Activated naive CD8-positive, alpha-beta T cell treated with anti-CD3 and anti-CD28 coated beads, Interleukin-2, amount 10 ng/mL, durations not matched to agents 7 days and 5 days (primary cell): ENCODE measurements around the gene NOXO1. TPM values are rescaled to one million over a fixed set of nuclear protein-coding genes. Genes with fewer than 3 reads are reported as not detected.

Experiments
- ATAC-seq: fragments of 150-1000 bp; cut with Tn5 transposase; one replicate; pipeline ENCODE4 v1.10.0; 2021; ENCODE audit warnings: low read depth, moderate library complexity
- POLR2A ChIA-PET: fragments of 350-600 bp; sonication (Branson Sonifier 250); formaldehyde crosslinking; loops from one replicate; lab custom pipeline; 2021; ENCODE audit warnings: antibody characterized with exemption; lab: Charles Lee
- DNase-seq: peaks from one replicate; pipeline ENCODE4 v3.0.0; 2021
- H3K27ac Mint-ChIP-seq: one replicate; pipeline ENCODE4 v1.8.0; 2022; ENCODE audit warnings: mild to moderate bottlenecking, mixed read lengths
- H3K27me3 Mint-ChIP-seq: one replicate; pipeline ENCODE4 v1.8.0; 2022; ENCODE audit warnings: mild to moderate bottlenecking, moderate library complexity, mixed read lengths
- H3K36me3 Mint-ChIP-seq: one replicate; pipeline ENCODE4 v1.8.0; 2021; ENCODE audit warnings: mild to moderate bottlenecking, mixed read lengths
- H3K4me1 Mint-ChIP-seq: one replicate; pipeline ENCODE4 v1.8.0; 2021; ENCODE audit warnings: mixed read lengths
- H3K4me3 Mint-ChIP-seq: one replicate; pipeline ENCODE4 v1.8.0; 2022; ENCODE audit warnings: mild to moderate bottlenecking, moderate library complexity, mixed read lengths
- H3K9me3 Mint-ChIP-seq: one replicate; pipeline ENCODE4 v1.8.0; 2021; ENCODE audit warnings: mixed read lengths
- total RNA-seq, 2 experiments: library from RNA; stranded (reverse); gene quantifications; one replicate each; pipeline ENCODE4 v1.2.3, GENCODE V29; 2021

The NOXO1 gene
- total RNA-seq, 2 experiments from 2014 or later, result 0.58 to 1.8 TPM

GRCh38 chr16:1989209-1990100, 8.2 kb upstream of the NOXO1 start, which contains the start of gene SYNGR3:
SYNGR3 (plus strand) TSS chr16:1989970; CDS start chr16:1990103, 133 bp downstream.
- POLR2A ChIA-PET, result interaction anchor here (3.4 to 5.7 kb wide), 2 partner anchors 18 to 25 kb away, joined by 15 to 36 read pairs; partner anchors contain the start of genes RPS2 and TBL3
- Mint-ChIP-seq H3K4me1 (peaks cover 24% of the 10 kb centered on the region), H3K27me3 (peaks cover 13% of the 10 kb centered on the region), H3K9me3 (no peaks in the 10 kb centered on the region), H3K36me3 (no peaks in the 10 kb centered on the region), H3K4me3 (peak within 1 kb of the TSS; percentile 75), H3K27ac (peak within 1 kb of the TSS; percentile 67)
- peak; percentile 57 for DNase-seq
- ATAC-seq, result no peak

- peaks cover 24% of the 10 kb centered on the region for H3K4me1 Mint-ChIP-seq
- DNase-seq, result no peak
- no peak overlapping the region for H3K4me3 Mint-ChIP-seq
- no peak for ATAC-seq
- H3K27ac Mint-ChIP-seq, result no peak overlapping the region
- H3K9me3 Mint-ChIP-seq, result no peaks in the 10 kb centered on the region
- no peaks in the 10 kb centered on the region for H3K36me3 Mint-ChIP-seq
- H3K27me3 Mint-ChIP-seq, result peaks cover 25% of the 10 kb centered on the region
- POLR2A ChIA-PET, result interaction anchor here (2.0 to 5.7 kb wide), 2 partner anchors 23 kb away, joined by 8 to 36 read pairs; partner anchors contain the start of gene RPS2
These were observed 5.9 kb upstream of the NOXO1 start for GRCh38 chr16:1987198-1987597.

GRCh38 chr16:1985466-1986150, 4.3 kb upstream of the NOXO1 start:
- Mint-ChIP-seq H3K36me3 (no peaks in the 10 kb centered on the region), H3K9me3 (no peaks in the 10 kb centered on the region), H3K4me3 (peak overlapping the region; percentile 83), H3K27me3 (peaks cover 40% of the 10 kb centered on the region), H3K4me1 (peaks cover 17% of the 10 kb centered on the region), H3K27ac (no peak overlapping the region)
- POLR2A ChIA-PET, result interaction anchor here (1.0 to 8.6 kb wide), 6 partner anchors 14 to 170 kb away, joined by 3 to 50 read pairs (median 8); partner anchors contain the start of genes RNF151, RPS2, TBL3 and TRAF7
- no peak for ATAC-seq
- no peak for DNase-seq

- POLR2A ChIA-PET, result interaction anchor here (0.5 to 8.6 kb wide), 8 partner anchors 13 to 932 kb away, joined by 3 to 50 read pairs (median 6); partner anchors contain the start of genes RPS2, TBL3 and TRAF7
- H3K36me3 Mint-ChIP-seq, result no peaks in the 10 kb centered on the region
- peak; percentile 30 for ATAC-seq
These were observed 3.3 kb upstream of the NOXO1 start for GRCh38 chr16:1984347-1985225.

GRCh38 chr16:1983544-1984346, 2.5 kb upstream of the NOXO1 start, which contains the start of gene GFER:
GFER (plus strand) TSS chr16:1984193; CDS start chr16:1984219, 26 bp downstream.
- peaks cover 14% of the 10 kb centered on the region for H3K4me1 Mint-ChIP-seq
- no peaks in the 10 kb centered on the region for H3K9me3 Mint-ChIP-seq
- POLR2A ChIA-PET, result interaction anchor here (0.9 to 8.6 kb wide), 4 partner anchors 12 to 171 kb away, joined by 3 to 50 read pairs (median 5); partner anchors contain the start of genes RPS2, TBL3 and TRAF7
- no peaks in the 10 kb centered on the region for H3K36me3 Mint-ChIP-seq
- H3K4me3 Mint-ChIP-seq, result peak within 1 kb of the TSS; percentile 83
- H3K27me3 Mint-ChIP-seq, result peaks cover 35% of the 10 kb centered on the region
- H3K27ac Mint-ChIP-seq, result peak within 1 kb of the TSS; percentile 25
- DNase-seq, result peak; percentile 84
- peak; percentile 78 for ATAC-seq

More at GRCh38 chr16:1984347-1985225, 3.3 kb upstream of the NOXO1 start:
- no peaks in the 10 kb centered on the region for H3K9me3 Mint-ChIP-seq
- peaks cover 17% of the 10 kb centered on the region for H3K4me1 Mint-ChIP-seq
- peak overlapping the region; percentile 83 for H3K4me3 Mint-ChIP-seq
- peaks cover 43% of the 10 kb centered on the region for H3K27me3 Mint-ChIP-seq
- H3K27ac Mint-ChIP-seq, result peak overlapping the region; percentile 25
- DNase-seq, result no peak

GRCh38 chr16:1982991-1983543, 1.8 kb upstream of the NOXO1 start:
- Mint-ChIP-seq H3K27ac (no peak overlapping the region), H3K27me3 (peaks cover 30% of the 10 kb centered on the region), H3K9me3 (no peaks in the 10 kb centered on the region), H3K36me3 (no peaks in the 10 kb centered on the region), H3K4me3 (peak overlapping the region; percentile 73), H3K4me1 (peaks cover 12% of the 10 kb centered on the region)
- POLR2A ChIA-PET, result interaction anchor here (0.8 to 8.6 kb wide), 3 partner anchors 11 to 172 kb away, joined by 3 to 50 read pairs (median 4); partner anchors contain the start of genes RPS2, TBL3 and TRAF7
- ATAC-seq (no peak), DNase-seq (no peak)

GRCh38 chr16:1982013-1982433, 754 bp upstream of the NOXO1 start:
- ATAC-seq, result no peak
- POLR2A ChIA-PET, result interaction anchor here (0.8 to 8.6 kb wide), 4 partner anchors 10 to 173 kb away, joined by 3 to 50 read pairs (median 4); partner anchors contain the start of genes RPS2, TBL3 and TRAF7
- no peak for DNase-seq
- H3K36me3 Mint-ChIP-seq, result no peaks in the 10 kb centered on the region
- H3K9me3 Mint-ChIP-seq, result no peaks in the 10 kb centered on the region
- peaks cover 30% of the 10 kb centered on the region for H3K27me3 Mint-ChIP-seq
- H3K27ac Mint-ChIP-seq, result no peak overlapping the region
- H3K4me3 Mint-ChIP-seq, result no peak overlapping the region
- peaks cover 12% of the 10 kb centered on the region for H3K4me1 Mint-ChIP-seq

GRCh38 chr16:1980770-1981087, 540 bp downstream of the NOXO1 start:
- Mint-ChIP-seq H3K27me3 (peaks cover 30% of the 10 kb centered on the region), H3K27ac (no peak overlapping the region), H3K9me3 (no peaks in the 10 kb centered on the region), H3K36me3 (peaks cover 4% of the 10 kb centered on the region), H3K4me3 (no peak overlapping the region), H3K4me1 (peaks cover 9% of the 10 kb centered on the region)
- DNase-seq, result no peak
- POLR2A ChIA-PET, result interaction anchor here (0.7 to 8.6 kb wide), 4 partner anchors 9 to 174 kb away, joined by 3 to 50 read pairs (median 4); partner anchors contain the start of genes RPS2, TBL3 and TRAF7
- ATAC-seq, result no peak

GRCh38 chr16:1980030-1980769, 1.1 kb downstream of the NOXO1 start:
- ATAC-seq, result no peak
- Mint-ChIP-seq H3K36me3 (peaks cover 4% of the 10 kb centered on the region), H3K4me1 (peaks cover 6% of the 10 kb centered on the region), H3K4me3 (no peak overlapping the region), H3K27me3 (peaks cover 30% of the 10 kb centered on the region), H3K9me3 (no peaks in the 10 kb centered on the region), H3K27ac (no peak overlapping the region)
- DNase-seq, result no peak
- POLR2A ChIA-PET, result interaction anchor here (0.7 to 8.6 kb wide), 2 partner anchors 11 to 15 kb away, joined by 3 to 50 read pairs; partner anchors contain the start of gene RPS2

- Mint-ChIP-seq H3K4me1 (peaks cover 3% of the 10 kb centered on the region), H3K27ac (no peak overlapping the region), H3K27me3 (peaks cover 30% of the 10 kb centered on the region), H3K9me3 (no peaks in the 10 kb centered on the region), H3K4me3 (no peak overlapping the region), H3K36me3 (peaks cover 7% of the 10 kb centered on the region)
- no peak for ATAC-seq
- POLR2A ChIA-PET, result interaction anchor here (8.6 kb wide), 1 partner anchor 15 kb away, joined by 50 read pairs; the partner anchor contains the start of gene RPS2
- DNase-seq, result no peak
These were observed 1.8 kb downstream of the NOXO1 start for GRCh38 chr16:1979271-1980029.
